ENCODE data around the gene ITLN1.

Gene ITLN1

DNA sequence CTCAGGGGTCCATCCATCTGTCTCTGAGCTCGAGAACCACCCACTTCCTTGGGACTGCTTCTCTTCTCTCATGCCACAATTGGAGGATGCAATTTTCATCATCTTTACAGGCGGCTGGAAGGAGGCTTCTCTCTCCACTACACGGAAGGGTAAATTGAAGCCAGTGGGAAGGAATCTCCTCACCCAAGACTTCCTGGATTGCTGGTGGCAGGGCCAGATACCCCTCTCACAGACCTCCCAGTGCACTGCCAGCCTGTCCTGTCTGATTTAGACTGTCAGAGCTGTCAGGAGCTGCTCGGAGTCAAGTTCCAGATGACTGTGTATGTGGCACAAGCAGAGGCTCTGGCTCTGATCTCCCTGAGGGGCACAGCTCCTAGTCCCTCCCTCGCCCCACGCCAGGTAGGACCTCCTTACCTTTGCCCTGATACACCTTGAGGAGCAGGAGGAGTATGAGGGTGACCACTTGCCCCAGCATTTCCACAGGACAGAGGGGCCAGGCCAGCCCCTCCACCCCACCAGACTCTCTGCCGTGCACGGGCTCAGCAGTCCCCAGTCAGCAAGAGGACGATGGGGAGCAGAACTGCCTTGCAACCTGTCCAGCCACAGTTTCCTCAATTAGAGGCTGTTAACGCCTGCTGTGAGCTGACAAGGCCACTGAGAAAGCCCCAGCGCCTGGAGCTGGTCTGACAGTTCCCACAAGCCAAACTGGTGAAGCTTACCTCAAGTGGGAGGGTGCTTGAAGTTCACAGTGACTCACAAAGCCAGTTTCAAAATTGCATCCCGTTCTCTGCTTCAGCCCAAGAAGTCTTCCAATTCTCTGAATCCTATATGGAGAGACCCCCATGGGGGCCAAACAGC, 22.5 kb downstream of the ITLN1 start, which contains the start of gene CD244:
Gene CD244 (minus strand): TSS at position 685 of the 858 bp plus-strand sequence. CDS start 210 bp downstream, at position 475.
- TF ChIP-seq, protein P1, sequence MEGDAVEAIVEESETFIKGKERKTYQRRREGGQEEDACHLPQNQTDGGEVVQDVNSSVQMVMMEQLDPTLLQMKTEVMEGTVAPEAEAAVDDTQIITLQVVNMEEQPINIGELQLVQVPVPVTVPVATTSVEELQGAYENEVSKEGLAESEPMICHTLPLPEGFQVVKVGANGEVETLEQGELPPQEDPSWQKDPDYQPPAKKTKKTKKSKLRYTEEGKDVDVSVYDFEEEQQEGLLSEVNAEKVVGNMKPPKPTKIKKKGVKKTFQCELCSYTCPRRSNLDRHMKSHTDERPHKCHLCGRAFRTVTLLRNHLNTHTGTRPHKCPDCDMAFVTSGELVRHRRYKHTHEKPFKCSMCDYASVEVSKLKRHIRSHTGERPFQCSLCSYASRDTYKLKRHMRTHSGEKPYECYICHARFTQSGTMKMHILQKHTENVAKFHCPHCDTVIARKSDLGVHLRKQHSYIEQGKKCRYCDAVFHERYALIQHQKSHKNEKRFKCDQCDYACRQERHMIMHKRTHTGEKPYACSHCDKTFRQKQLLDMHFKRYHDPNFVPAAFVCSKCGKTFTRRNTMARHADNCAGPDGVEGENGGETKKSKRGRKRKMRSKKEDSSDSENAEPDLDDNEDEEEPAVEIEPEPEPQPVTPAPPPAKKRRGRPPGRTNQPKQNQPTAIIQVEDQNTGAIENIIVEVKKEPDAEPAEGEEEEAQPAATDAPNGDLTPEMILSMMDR (IDR thresholded peaks at IDR 0.05; ENCODE audit: control insufficient read depth, extremely low read depth, insufficient read depth): no peak

DNA sequence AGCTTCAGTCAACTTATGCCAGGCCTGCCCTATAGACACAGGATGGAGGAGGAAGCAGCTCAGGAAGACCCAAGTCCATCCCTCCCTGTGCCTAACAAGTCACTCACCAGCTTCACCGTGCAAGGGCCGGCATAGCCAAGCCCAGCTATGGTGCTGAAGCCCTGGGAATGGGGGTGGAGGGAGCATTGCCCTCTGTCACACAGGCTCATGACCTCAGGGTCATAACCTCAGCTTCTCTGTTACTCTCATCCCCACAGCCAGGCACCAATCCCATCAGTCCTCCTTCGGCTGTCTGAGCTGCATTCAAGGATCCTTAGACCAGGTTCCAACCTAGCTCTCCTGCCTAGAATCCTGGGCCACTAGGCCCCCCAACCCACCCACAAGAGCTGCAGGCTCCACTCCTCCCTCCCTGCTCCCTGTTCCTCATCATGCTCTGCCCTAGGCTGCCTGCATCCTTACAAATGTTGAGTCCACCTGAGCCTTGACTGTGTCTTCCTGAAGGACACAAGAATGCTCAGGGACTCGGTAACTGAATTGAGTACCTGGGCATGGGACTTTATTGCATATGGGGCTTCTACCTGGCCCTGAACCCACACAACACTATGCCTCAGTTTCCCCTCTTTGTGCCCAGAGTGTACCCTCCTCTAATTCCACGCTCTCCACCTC, 24.0 kb downstream of the ITLN1 start:
- TF ChIP-seq, protein P1 (IDR thresholded peaks at IDR 0.05; ENCODE audit: control insufficient read depth, extremely low read depth, insufficient read depth): no peak
- DNase-seq (ENCODE audit: low read depth): no peak
- no peak overlapping the region for H3K4me3 ChIP-seq (ENCODE audit: low read depth, low read length)

More for the DNA sequence above, 22.5 kb downstream of the ITLN1 start, which contains the start of gene CD244:
- no peak for DNase-seq (ENCODE audit: low read depth)
- H3K4me3 ChIP-seq (ENCODE audit: low read depth, low read length): no peak within 1 kb of the TSS

DNA sequence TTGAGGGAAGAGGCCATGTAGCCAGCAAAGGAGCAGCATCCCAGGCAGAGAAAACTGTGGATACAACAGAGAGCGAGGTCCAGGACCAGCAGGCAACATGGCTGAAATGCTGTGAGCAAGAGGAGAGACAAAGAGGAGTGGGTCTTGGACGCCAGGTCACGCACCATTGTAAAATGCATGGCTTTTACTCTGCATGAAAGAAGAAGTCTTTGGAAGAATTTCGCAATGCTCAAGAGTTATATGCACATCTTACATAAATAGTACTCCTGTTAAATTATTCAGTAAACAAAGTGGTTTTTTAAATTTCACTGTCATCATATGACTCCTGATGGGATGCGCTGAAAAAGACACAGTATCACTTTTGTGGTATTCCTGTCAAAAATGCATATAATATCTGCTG, 25.8 kb downstream of the ITLN1 start:
- TF ChIP-seq, protein P1 (IDR thresholded peaks at IDR 0.05; ENCODE audit: control insufficient read depth, extremely low read depth, insufficient read depth): no peak
- H3K4me3 ChIP-seq (ENCODE audit: low read depth, low read length): no peak overlapping the region
- no peak for DNase-seq (ENCODE audit: low read depth)

DNA sequence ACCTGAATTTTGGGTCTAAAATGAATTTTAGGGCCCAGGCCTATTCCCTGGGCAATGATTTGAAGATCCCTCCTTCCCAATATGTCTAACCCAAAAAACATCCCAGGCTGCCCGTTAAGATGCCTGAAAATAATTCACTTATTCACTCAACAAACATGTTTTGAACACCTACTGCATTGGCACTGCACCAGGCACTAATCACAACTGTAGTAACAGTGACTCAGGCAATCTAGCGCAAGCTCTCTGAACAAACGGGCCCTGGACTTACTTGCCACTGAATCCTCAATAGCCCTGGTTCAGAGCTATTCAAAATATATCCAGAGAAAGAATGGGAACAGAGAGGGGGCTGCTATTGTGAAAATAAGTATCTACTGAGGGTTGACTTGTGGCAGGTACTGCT, 26.5 kb downstream of the ITLN1 start:
- TF ChIP-seq, protein P1 (IDR thresholded peaks at IDR 0.05; ENCODE audit: control insufficient read depth, extremely low read depth, insufficient read depth): no peak
- DNase-seq (ENCODE audit: low read depth): no peak
- no peak overlapping the region for H3K4me3 ChIP-seq (ENCODE audit: low read depth, low read length)

DNA sequence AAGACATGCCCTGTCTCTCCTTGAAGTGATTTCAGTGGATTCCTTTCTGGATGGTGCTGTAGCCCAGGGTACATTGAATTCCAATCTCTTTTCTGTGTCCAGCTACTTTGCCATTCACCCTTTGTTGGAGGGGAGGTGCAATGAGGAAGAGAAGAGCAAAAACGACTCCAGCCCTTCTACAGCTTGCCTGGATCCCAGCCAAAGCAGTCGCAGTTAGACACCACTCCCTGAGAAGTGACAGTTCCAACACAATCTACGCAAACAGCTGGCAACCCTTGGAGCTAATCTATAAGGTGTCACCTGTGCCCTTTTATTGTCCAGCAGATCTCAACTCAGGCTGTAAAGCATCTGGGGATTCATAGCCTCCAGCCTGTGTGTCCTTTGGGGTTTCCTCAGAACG, 26.9 kb downstream of the ITLN1 start:
- TF ChIP-seq, protein P1 (IDR thresholded peaks at IDR 0.05; ENCODE audit: control insufficient read depth, extremely low read depth, insufficient read depth): no peak
- H3K4me3 ChIP-seq (ENCODE audit: low read depth, low read length): no peak overlapping the region
- no peak for DNase-seq (ENCODE audit: low read depth)

DNA sequence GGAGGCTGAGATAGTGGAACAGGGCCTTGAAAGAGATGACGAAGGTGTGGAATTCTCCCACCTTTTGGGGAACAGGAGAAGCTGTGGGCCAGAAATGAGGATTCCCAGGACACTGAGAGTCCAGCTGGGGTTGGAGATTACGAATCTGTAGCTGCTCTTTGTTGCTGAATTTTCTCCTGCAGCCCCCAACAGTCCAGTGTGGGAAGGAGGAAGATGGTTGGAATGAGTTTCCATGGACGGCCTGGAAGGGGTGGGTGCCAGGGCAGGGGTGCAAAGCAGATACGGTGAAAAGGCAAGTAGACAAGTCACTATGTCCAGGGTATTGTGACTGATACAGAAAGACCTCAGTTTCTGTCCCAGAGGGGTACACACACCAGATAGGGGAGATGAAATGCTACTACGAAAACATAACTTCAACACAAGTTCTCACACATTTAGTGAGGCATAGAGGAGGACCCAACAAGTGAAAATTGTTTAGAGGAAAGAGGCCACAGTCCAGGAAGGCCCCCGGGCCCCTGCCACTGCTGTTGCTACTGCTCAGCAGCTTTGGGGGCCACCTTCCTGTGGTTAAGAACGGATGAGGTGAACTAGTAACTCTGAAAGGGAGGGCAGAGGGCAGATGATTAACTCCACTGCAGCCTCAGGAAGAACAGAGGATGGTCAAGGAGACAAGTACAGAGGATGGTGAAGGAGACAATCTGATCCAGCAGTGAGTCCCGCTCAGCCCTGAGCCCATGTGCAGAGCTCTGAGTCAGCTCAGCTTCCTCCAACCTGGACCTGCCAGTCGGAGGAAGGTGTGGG, 29.6 kb downstream of the ITLN1 start:
- H3K4me3 ChIP-seq (ENCODE audit: low read depth, low read length): no peak overlapping the region
- TF ChIP-seq, protein P1 (IDR thresholded peaks at IDR 0.05; ENCODE audit: control insufficient read depth, extremely low read depth, insufficient read depth): no peak
- DNase-seq (ENCODE audit: low read depth): no peak
